Measurements from ENCODE around the gene MYT1.

MYT1 gene

GRCh38 chr20:64242003-64242796, 77.9 kb downstream of the MYT1 start:
- DNase-seq (ENCODE audit: low read depth) = no peak
- TF ChIP-seq, protein P1, sequence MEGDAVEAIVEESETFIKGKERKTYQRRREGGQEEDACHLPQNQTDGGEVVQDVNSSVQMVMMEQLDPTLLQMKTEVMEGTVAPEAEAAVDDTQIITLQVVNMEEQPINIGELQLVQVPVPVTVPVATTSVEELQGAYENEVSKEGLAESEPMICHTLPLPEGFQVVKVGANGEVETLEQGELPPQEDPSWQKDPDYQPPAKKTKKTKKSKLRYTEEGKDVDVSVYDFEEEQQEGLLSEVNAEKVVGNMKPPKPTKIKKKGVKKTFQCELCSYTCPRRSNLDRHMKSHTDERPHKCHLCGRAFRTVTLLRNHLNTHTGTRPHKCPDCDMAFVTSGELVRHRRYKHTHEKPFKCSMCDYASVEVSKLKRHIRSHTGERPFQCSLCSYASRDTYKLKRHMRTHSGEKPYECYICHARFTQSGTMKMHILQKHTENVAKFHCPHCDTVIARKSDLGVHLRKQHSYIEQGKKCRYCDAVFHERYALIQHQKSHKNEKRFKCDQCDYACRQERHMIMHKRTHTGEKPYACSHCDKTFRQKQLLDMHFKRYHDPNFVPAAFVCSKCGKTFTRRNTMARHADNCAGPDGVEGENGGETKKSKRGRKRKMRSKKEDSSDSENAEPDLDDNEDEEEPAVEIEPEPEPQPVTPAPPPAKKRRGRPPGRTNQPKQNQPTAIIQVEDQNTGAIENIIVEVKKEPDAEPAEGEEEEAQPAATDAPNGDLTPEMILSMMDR (IDR thresholded peaks at IDR 0.05; ENCODE audit: insufficient read depth, low read depth, low read length, missing control alignments) = no peak
- no peak overlapping the region for H3K4me3 ChIP-seq (ENCODE audit: low read length)

DNA sequence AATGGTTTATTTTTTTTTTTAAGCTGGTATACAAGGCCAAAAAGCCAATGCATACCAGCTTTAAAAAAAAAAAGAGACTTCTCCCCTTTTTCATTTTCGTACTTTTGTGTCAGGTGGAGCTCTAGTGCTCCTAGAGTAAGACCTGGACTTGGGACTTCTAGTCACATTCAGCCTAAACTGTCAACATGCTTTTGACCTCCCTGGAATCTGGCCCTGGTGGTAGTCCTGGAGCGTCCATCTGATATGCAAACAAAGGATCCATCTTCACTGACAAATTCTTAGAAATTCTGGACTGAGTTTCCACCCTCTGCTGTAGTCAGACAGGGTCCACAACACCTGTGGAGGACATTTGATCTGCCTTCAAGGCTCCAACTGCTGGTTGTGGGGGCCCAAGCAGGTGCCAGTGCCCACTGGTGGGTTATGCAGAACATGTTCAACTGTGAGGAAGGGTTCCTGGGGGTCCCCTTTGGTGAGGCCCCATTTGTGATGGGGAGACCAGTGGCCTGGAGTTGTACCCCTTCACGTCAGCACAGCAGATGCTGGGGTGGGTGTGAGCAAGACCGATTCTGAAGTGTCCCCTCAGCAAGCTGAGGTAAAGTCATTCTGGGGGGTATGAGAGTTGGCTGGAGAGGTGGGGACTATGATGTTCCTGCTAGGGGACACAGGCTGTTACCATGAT, 78.7 kb downstream of the MYT1 start:
- no peak for DNase-seq (ENCODE audit: low read depth)
- TF ChIP-seq, protein P1 (IDR thresholded peaks at IDR 0.05; ENCODE audit: insufficient read depth, low read depth, low read length, missing control alignments) = no peak
- H3K4me3 ChIP-seq (ENCODE audit: low read length) = no peak overlapping the region

- no peak for DNase-seq (ENCODE audit: low read depth)
- TF ChIP-seq, protein P1 (IDR thresholded peaks at IDR 0.05; ENCODE audit: insufficient read depth, low read depth, low read length, missing control alignments) = no peak
- no peak overlapping the region for H3K4me3 ChIP-seq (ENCODE audit: low read length)
Measured at GRCh38 chr20:64244281-64244805, 80.1 kb downstream of the MYT1 start.

GRCh38 chr20:64244870-64245603, 80.8 kb downstream of the MYT1 start:
- TF ChIP-seq, protein P1 (IDR thresholded peaks at IDR 0.05; ENCODE audit: insufficient read depth, low read depth, low read length, missing control alignments) = no peak
- no peak for DNase-seq (ENCODE audit: low read depth)
- no peak overlapping the region for H3K4me3 ChIP-seq (ENCODE audit: low read length)

DNA sequence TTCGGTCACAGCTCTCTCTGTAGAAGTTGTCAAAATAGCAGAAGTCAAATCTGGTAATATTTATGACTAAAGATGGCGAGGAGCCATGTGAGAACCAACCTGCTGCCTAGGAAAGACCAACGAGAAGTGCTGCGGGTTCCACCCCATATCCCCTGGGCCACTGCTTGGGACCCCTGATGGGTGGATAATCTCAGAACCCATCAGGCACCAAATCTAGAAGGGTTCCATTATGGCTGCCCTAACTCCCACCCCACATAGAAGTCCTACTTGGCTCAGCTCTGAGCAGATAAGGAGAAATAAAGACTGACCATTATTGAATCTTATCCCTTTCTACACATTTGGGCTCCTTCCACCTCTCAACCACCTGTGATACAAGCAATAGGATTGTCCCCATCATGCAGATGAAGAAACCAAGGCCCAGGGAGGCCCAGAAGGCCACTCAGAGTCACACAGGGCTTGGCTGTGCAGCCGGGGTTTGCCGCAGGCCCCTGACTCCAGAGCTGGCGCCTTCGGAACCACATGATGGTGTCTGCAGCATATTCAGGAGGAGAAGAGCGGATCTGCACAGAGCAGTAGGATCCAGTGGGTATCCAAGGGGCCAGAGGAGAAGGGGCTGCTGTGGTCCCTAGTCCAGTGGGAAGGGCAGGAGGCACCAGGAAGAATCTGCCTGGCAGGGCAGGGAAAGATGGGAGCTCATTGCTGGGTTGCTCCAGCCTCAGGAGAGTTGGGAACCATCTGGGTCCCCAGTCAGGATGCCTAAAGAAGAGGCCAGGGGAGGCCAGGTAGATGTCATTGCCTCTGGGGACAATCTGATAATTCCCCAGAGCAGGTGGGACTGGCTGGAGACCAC, 81.7 kb downstream of the MYT1 start:
- no peak for DNase-seq (ENCODE audit: low read depth)
- H3K4me3 ChIP-seq (ENCODE audit: low read length) = no peak overlapping the region
- TF ChIP-seq, protein P1 (IDR thresholded peaks at IDR 0.05; ENCODE audit: insufficient read depth, low read depth, low read length, missing control alignments) = no peak
